ENCODE results near the gene ZNF71.

Gene ZNF71

GRCh38 chr19:56595548-56595899 lies 422 bp downstream of the ZNF71 start:
- peak overlapping the region; percentile 87 for H3K4me3 ChIP-seq (ENCODE audit: low read depth, low read length)
- DNase-seq, result no peak
- no peaks in the 10 kb centered on the region; the same call in 1 of the 2 replicates for H3K9me3 ChIP-seq
- peaks cover 5% of the 10 kb centered on the region; the same call in 1 of the 2 replicates for H3K36me3 ChIP-seq
- H3K4me1 ChIP-seq, result no peaks in the 10 kb centered on the region
- TF ChIP-seq CTCF (IDR thresholded peaks at IDR 0.05; ENCODE audit: low read depth, low read length), result no peak
- H3K27me3 ChIP-seq, result no peaks in the 10 kb centered on the region

GRCh38 chr19:56596676-56597075 lies 1.6 kb downstream of the ZNF71 start:
- Histone ChIP-seq H3K27me3 (no peaks in the 10 kb centered on the region), H3K36me3 (peaks cover 16% of the 10 kb centered on the region), H3K4me1 (no peaks in the 10 kb centered on the region), H3K9me3 (no peaks in the 10 kb centered on the region; the same call in 1 of the 2 replicates), H3K4me3 (ENCODE audit: low read depth, low read length) (no peak overlapping the region)
- DNase-seq, result no peak
- TF ChIP-seq CTCF (IDR thresholded peaks at IDR 0.05; ENCODE audit: low read depth, low read length), result no peak

GRCh38 chr19:56597696-56598095 lies 2.6 kb downstream of the ZNF71 start:
- Histone ChIP-seq H3K27me3 (no peaks in the 10 kb centered on the region), H3K4me3 (ENCODE audit: low read depth, low read length) (no peak overlapping the region), H3K4me1 (no peaks in the 10 kb centered on the region), H3K9me3 (no peaks in the 10 kb centered on the region; the same call in 1 of the 2 replicates), H3K36me3 (peaks cover 18% of the 10 kb centered on the region)
- no peak for TF ChIP-seq CTCF (IDR thresholded peaks at IDR 0.05; ENCODE audit: low read depth, low read length)
- no peak for DNase-seq

GRCh38 chr19:56601375-56601774 lies 6.3 kb downstream of the ZNF71 start:
- H3K4me3 ChIP-seq (ENCODE audit: low read depth, low read length), result no peak overlapping the region

GRCh38 chr19:56603829-56604228 lies 8.7 kb downstream of the ZNF71 start:
- no peak overlapping the region for H3K4me3 ChIP-seq (ENCODE audit: low read depth, low read length)
- H3K9me3 ChIP-seq, result no peaks in the 10 kb centered on the region; the same call in 1 of the 2 replicates
- no peak for DNase-seq
- no peaks in the 10 kb centered on the region for H3K4me1 ChIP-seq
- H3K36me3 ChIP-seq, result peaks cover 13% of the 10 kb centered on the region
- TF ChIP-seq CTCF (IDR thresholded peaks at IDR 0.05; ENCODE audit: low read depth, low read length), result no peak
- no peaks in the 10 kb centered on the region for H3K27me3 ChIP-seq

More at GRCh38 chr19:56601375-56601774, 6.3 kb downstream of the ZNF71 start:
- H3K4me1 ChIP-seq, result no peaks in the 10 kb centered on the region
- TF ChIP-seq CTCF (IDR thresholded peaks at IDR 0.05; ENCODE audit: low read depth, low read length), result no peak
- peaks cover 18% of the 10 kb centered on the region for H3K36me3 ChIP-seq
- no peaks in the 10 kb centered on the region for H3K27me3 ChIP-seq
- no peak for DNase-seq
- no peaks in the 10 kb centered on the region; the same call in 1 of the 2 replicates for H3K9me3 ChIP-seq

GRCh38 chr19:56608274-56608964 lies 13.3 kb downstream of the ZNF71 start:
- Histone ChIP-seq H3K4me1 (no peaks in the 10 kb centered on the region), H3K27me3 (no peaks in the 10 kb centered on the region), H3K4me3 (ENCODE audit: low read depth, low read length) (no peak overlapping the region), H3K36me3 (no peaks in the 10 kb centered on the region), H3K9me3 (no peaks in the 10 kb centered on the region)
- TF ChIP-seq CTCF (IDR thresholded peaks at IDR 0.05; ENCODE audit: low read depth, low read length), result no peak
- no peak for DNase-seq

All from BE2C (cell line).